Lower leg skin (tissue), 4 donors: ENCODE measurements around the gene MYL12A. TPM values are rescaled to one million over a fixed set of nuclear protein-coding genes. Genes with fewer than 3 reads are reported as not detected.

Experiments
- total RNA-seq, 4 donors: library from RNA; depleted of rRNA; stranded (reverse); fragments of >200 nt; gene quantifications; one replicate each; pipeline ENCODE4 v1.1.0, GENCODE V29; 2016

The MYL12A gene
- total RNA-seq, 4 donors from 2014 or later = 240 to 337 (median 294) TPM

Other genes with a start within 250 kb of the MYL12A start
- 1 to 10 TPM; 4.2 to 8.6 (median 6.7) TPM for gene LPIN2, start 234.7 kb upstream of the MYL12A start, total RNA-seq
- 1 to 10 TPM in 3 of 4 donors, under 1 TPM in 1; 0.67 to 2.1 (median 1.5) TPM for gene MYOM1, start 27.8 kb upstream of the MYL12A start, total RNA-seq
- gene MYL12B, start 14.3 kb downstream of the MYL12A start, total RNA-seq = 100 to 1,000 TPM; 240 to 360 (median 286) TPM
- gene TGIF1, start 202.4 kb downstream of the MYL12A start, total RNA-seq = 100 to 1,000 TPM in 2 of 4 donors, 10 to 100 TPM in 2; 87.5 to 114 (median 106) TPM